Activated T-cell treated with anti-CD3 and anti-CD28 coated beads, Interleukin-2, amount 50 U/mL, for 72 hours (primary cell): ENCODE results near the gene ENG. TPM values are rescaled to one million over a fixed set of nuclear protein-coding genes. Genes with fewer than 3 reads are reported as not detected.

Source experiments
- ATAC-seq, 2 donors: fragments of 150-1000 bp; cut with Tn5 transposase; replicated peaks in 1 of 2; 2 replicates each; pipeline ENCODE4 v1.10.0; 2021; ENCODE audit warnings: moderate library complexity in 2 of 2, mild to moderate bottlenecking in 1 of 2
- DNase-seq, 2 donors: peaks; one replicate each; pipeline ENCODE4 v3.0.0; 2021 to 2022; ENCODE audit warnings: mixed read lengths in 1 of 2
- H3K27ac Mint-ChIP-seq: one replicate; pipeline ENCODE4 v1.8.0; 2022; ENCODE audit warnings: mild to moderate bottlenecking, moderate library complexity, mixed read lengths
- H3K27me3 Mint-ChIP-seq: one replicate; pipeline ENCODE4 v1.8.0; 2022; ENCODE audit warnings: low read depth, mixed read lengths
- H3K36me3 Mint-ChIP-seq, 2 donors: one replicate each; pipeline ENCODE4 v1.8.0; 2022; ENCODE audit warnings: mixed read lengths in 2 of 2, mild to moderate bottlenecking in 1 of 2; ENCODE audit not compliant: insufficient read depth in 2 of 2
- H3K4me1 Mint-ChIP-seq: one replicate; pipeline ENCODE4 v1.8.0; 2022; ENCODE audit warnings: low read depth, mixed read lengths
- H3K4me3 Mint-ChIP-seq, 2 donors: one replicate each; pipeline ENCODE4 v1.8.0; 2022; ENCODE audit warnings: mild to moderate bottlenecking in 2 of 2, mixed read lengths in 2 of 2, moderate library complexity in 2 of 2
- H3K9me3 Mint-ChIP-seq, 2 donors: one replicate each; pipeline ENCODE4 v1.8.0; 2022; ENCODE audit warnings: mixed read lengths in 2 of 2
- total RNA-seq, 2 donors: library from RNA; stranded (reverse); gene quantifications; one replicate each; pipeline ENCODE4 v1.2.3, GENCODE V29; 2022

Gene ENG
- total RNA-seq, 2 donors from 2014 or later = 11.1 to 14.4 TPM

DNA sequence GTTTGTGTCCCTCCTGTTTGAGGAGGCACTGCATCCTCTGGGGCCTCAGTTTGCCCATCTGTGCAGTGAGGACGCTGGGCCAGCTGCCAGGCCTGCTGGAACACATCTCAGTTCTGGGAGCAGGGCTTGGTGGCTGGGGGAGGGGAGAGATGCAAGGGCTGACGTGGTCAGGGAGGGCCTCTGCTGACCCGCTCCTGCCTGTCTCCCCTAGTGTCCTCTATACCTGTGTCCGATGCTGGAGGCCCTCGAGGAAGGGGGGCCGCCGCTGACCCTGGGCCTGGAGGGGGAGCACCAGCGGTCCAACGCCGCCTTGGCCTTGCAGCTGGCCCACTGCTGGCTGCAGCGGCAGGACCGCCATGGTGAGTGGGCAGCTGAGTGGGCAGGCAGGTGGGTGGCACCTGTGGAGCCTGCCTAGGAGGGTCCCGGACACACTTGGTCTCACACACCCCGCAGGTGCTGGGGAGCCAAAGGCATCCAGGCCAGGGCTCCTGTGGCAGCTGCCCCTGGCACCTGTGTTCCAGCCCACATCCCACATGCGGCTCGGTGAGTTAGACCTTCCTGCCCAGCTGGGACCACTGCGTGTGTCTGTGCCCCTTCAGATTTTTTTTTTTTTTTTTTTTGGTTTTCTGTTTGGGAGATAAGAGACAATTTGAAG, 46.0 kb downstream of the ENG start:
- no peaks in the 10 kb centered on the region for H3K9me3 Mint-ChIP-seq
- H3K36me3 Mint-ChIP-seq = peaks cover 0 to 8% of the 10 kb centered on the region in 2 donors
- no peak overlapping the region for H3K4me3 Mint-ChIP-seq
- H3K4me1 Mint-ChIP-seq = peaks cover 8% of the 10 kb centered on the region
- H3K27ac Mint-ChIP-seq = no peak overlapping the region
- DNase-seq (no peak), ATAC-seq (no peak)
- H3K27me3 Mint-ChIP-seq = no peaks in the 10 kb centered on the region

DNA sequence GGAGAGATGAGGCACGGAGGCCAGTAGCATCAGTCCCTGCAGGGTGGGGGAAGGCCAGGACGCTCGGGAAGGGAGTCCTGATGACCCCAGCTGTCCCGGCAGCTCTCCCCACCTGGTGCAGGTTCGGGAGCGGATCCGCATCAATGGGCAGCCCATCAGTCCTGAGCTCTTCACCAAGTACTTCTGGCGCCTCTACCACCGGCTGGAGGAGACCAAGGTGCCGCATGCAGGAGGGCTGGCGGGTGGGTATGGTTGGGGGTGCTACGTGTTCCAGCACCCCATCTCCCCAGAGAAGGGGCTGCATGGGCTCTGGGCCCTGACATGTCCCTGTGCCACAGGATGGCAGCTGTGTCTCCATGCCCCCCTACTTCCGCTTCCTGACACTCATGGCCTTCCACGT, 47.6 kb downstream of the ENG start:
- Mint-ChIP-seq H3K27ac (no peak overlapping the region), H3K36me3 (peaks cover 0 to 9% of the 10 kb centered on the region in 2 donors), H3K27me3 (no peaks in the 10 kb centered on the region), H3K4me3 (no peak overlapping the region), H3K9me3 (no peaks in the 10 kb centered on the region), H3K4me1 (peaks cover 14% of the 10 kb centered on the region)
- no peak for DNase-seq
- ATAC-seq = no peak

DNA sequence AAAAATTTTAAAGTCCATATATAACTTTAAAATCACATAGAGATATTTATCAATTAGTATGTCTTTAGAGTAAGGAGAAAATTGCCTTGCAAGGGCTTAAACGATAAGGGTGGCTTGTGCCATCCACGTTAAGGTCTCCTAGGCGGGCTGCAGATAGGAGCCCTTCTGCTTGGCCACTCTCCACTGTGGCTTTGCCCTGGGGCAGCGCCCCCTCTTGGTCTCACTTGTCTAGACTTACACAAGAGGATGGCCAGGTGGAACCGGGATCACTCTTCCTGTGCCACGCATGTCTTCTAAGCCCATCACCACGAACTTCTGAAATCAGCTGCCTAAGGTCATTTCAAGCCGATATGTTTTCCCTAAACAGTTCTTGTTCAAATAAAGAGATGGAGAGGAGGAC, 48.8 kb downstream of the ENG start:
- no peak overlapping the region for H3K4me3 Mint-ChIP-seq
- no peak overlapping the region for H3K27ac Mint-ChIP-seq
- no peak for ATAC-seq
- no peaks in the 10 kb centered on the region for H3K27me3 Mint-ChIP-seq
- no peaks in the 10 kb centered on the region for H3K9me3 Mint-ChIP-seq
- peaks cover 22% of the 10 kb centered on the region for H3K4me1 Mint-ChIP-seq
- DNase-seq = peak; percentile 54 to 62
- peaks cover 0 to 9% of the 10 kb centered on the region in 2 donors for H3K36me3 Mint-ChIP-seq

DNA sequence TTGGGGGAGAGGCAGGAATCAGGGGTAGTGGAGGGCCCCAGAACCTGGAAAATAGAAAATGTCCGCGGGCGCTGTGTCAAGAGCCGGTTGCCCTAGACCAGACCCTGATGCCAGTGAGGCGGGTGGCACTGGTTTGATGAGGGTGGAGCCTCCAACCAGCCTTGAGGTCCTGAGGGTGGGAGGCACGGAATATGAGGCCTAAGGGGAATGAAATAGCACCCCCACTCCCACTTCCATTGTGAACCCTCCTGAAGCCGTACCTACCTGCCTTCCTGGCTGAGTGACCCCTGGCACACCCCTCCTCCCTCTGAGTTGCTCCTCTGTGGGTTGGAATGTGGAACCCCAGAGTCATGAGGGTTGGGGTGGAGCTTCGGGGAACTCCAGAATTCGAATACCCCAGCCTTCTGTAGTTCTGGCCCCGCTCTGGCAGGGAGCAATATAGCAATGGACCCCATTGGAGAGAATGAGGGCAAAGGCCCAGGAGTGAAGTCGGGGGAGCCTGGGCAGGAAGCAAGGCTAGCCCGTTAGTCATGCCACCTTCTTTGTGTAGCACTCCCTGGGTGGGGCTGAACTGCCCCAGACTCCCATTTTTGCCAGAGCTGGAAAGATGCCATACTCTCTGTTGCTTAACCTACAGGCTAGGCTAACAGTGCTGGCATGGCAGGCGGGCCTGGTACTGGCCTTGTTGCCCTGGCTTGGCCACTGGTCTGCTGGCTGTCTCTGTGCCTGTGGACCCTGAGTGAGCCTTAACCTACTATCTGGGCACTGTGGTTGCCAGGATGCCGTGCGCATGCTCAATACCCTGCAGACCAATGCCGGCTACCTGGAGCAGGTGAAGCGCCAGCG, 50.7 kb downstream of the ENG start:
- H3K36me3 Mint-ChIP-seq = peaks cover 0 to 9% of the 10 kb centered on the region in 2 donors
- DNase-seq = peak in 1 of 2 donors; percentile 30
- peak overlapping the region; percentile 96 to 99 for H3K4me3 Mint-ChIP-seq
- H3K9me3 Mint-ChIP-seq = no peaks in the 10 kb centered on the region
- H3K27ac Mint-ChIP-seq = peak overlapping the region; percentile 95
- no peaks in the 10 kb centered on the region for H3K27me3 Mint-ChIP-seq
- no peak for ATAC-seq
- peaks cover 22% of the 10 kb centered on the region for H3K4me1 Mint-ChIP-seq

DNA sequence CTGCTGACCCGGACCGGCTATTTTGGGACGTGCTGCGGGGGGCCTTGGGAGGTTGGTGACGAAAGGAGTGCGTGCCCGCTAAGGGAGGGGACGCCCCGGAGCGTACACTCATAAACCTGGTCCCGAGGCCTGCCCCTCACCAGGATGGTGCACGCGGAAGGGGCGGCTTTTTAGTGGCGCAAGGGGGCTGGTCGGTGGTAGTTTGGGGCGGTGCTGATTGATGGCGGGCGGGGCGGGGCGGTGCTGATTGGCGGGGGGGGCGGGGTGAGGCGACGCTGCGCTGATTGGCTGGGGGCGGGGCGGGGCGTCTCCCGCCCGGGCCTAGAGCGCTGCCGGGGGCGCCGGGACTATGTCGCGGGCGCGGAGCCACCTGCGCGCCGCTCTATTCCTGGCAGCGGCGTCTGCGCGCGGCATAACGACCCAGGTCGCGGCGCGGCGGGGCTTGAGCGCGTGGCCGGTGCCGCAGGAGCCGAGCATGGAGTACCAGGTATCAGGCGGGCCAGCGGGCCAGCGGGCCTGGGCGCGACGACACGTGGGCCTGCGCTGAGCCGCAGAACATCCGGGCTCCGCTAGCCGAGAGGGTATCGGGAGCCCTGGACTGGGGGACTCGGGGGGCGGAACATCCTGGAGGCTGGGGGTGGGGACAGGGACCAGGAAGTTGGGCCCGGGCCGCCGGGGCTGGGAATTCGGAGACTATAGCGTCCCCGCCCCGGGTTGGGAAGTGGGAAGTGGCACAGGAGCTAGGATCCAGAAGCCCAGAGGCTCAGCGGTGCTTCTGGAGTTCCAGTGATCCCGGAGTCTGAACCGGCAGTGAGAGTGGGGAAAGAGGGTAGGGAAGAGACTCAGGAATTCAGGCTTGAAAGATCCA, 51.6 kb downstream of the ENG start, which contains the start of gene FPGS:
FPGS (plus strand) TSS at position 307 of the 868 bp plus-strand sequence; CDS start at position 350, 43 bp downstream.
- no peaks in the 10 kb centered on the region for H3K27me3 Mint-ChIP-seq
- H3K27ac Mint-ChIP-seq = peak within 1 kb of the TSS; percentile 95
- ATAC-seq (peak; percentile 88 to 91), DNase-seq (peak; percentile 86 to 92)
- H3K9me3 Mint-ChIP-seq = no peaks in the 10 kb centered on the region
- peaks cover 22% of the 10 kb centered on the region for H3K4me1 Mint-ChIP-seq
- peaks cover 0 to 8% of the 10 kb centered on the region in 2 donors for H3K36me3 Mint-ChIP-seq
- peak within 1 kb of the TSS; percentile 96 to 99 for H3K4me3 Mint-ChIP-seq

DNA sequence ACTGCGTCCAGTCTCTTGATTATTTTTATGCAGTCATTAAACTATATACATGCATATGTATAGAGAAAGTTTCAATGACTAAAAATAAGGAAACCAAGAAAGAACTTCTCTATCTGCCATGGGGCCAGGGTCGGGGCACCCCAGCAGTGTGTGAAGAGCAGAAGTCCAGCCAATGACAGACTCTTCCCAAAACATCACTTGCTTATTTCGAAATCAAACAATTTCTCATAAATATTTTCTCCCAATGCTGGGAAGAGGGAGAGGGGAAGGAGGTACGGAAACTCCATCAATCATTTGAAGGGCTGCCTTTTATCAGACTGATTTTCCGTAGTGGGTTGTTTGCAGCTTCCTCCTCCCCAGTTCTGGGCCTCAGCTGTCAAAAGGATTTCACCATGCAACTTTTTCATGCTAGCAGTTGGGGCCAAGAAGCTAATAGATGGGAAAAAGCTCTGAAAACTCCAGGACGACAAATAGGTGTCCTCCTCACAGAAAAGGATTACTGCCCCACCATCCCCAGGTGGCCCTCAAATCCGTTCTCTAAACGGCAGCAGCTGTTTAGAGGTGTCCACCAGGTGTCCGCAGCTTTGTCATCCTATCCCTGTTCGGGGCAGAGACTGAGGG, 52.4 kb downstream of the ENG start:
- Mint-ChIP-seq H3K36me3 (peaks cover 0 to 6% of the 10 kb centered on the region in 2 donors), H3K27ac (peak overlapping the region; percentile 95), H3K27me3 (no peaks in the 10 kb centered on the region), H3K4me3 (peak overlapping the region; percentile 96 to 99), H3K4me1 (peaks cover 29% of the 10 kb centered on the region), H3K9me3 (no peaks in the 10 kb centered on the region)
- ATAC-seq (no peak), DNase-seq (no peak)

DNA sequence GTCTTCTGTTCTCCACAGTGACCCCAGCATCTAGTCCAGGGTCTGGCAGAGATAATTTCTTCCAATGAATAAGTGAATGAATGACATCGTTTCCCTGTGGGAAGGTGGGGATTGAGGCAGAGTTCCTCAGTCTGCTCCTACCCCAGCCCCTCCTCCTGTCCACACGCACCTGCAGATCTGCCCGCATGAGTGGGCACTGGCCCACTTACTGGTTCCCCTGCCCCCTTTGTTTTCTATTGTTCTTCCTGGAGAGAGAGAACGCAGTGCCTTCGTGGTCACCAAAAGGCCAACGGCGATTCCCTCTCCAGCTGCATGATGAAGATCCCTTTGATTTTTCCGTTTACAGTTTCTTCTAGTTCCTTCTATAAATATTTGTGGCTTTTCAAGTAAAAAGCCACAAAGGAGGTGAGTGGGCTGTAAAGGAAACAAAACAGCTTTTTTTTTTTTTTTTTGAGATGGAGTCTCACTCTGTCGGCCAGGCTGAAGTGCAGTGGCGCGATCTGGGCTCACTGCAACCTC, 57.5 kb downstream of the ENG start:
- H3K4me3 Mint-ChIP-seq = peak overlapping the region; percentile 72 to 75
- H3K27ac Mint-ChIP-seq = peak overlapping the region; percentile 44
- peaks cover 0 to 3% of the 10 kb centered on the region in 2 donors for H3K36me3 Mint-ChIP-seq
- DNase-seq (no peak), ATAC-seq (peak; percentile 19 to 26)
- no peaks in the 10 kb centered on the region for H3K9me3 Mint-ChIP-seq
- no peaks in the 10 kb centered on the region for H3K27me3 Mint-ChIP-seq
- H3K4me1 Mint-ChIP-seq = peaks cover 37% of the 10 kb centered on the region

DNA sequence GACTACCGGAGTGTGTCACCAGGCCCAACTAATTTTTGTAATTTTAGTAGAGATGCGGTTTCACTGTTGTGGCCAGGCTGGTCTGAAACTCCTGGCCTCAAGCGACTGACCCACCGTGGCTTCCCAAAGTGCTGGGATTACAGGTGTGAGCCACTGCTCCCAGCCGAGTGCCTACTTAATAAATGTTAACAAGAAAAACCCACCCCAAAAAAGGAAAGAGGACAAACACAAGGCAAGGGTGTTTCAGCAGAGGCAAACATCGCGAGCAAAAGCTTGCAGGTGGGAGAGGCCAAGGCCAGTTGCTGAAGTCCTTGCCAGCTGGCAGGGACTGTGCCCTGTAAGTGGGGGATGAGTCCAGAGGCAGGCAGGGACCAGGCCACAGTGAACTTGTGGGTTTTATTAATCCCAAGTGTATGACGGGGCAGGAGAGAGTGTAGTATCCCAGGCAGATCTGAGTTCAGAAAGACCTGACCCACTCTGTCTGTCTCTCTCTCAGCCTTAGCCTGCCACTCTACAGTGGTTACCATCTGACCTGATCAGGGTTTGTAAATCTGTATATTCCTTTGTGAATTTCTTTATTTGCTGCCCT, 58.1 kb downstream of the ENG start:
- Mint-ChIP-seq H3K4me3 (peak overlapping the region; percentile 72 to 75), H3K36me3 (peaks cover 3 to 5% of the 10 kb centered on the region in 2 donors), H3K27ac (peak overlapping the region; percentile 44)

DNA sequence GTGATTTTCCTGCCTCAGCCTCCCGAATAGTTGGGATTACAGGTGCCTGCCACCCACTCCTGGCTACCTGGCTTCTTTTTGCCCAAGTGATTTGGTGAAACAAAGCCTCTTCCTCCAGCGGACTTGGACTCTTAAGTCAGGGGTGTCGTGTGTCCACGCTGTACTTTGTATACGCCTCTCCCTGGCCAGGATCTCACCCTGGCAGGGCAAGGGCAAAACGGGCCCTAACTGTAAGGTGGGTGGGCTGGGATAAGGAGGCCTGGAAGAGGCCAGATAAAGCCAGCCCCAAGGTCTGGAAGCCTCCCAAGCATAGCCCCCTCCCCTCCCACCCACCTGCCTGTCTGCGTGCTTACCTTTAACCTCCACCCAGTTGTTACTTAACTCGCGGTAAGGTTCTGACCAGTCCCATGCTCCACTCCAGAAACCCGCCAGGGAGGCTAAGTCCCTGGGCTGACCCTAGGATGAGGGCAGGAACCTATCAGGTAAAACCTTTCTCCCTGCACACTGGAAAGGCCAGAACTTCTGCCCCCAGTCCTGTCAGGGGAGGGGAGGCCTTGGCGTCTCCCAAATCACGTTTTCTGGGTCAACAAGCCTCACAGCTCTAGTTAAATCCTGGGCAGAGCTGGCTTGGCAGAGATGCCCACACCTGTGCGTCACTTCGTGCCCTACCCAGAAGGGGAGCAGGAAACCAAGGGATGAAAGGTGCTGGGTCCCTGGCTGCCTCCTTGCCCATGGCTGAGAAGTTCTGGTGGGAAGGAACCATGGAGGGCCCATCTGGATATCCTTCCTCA, 60.3 kb downstream of the ENG start:
- DNase-seq = no peak
- H3K9me3 Mint-ChIP-seq = no peaks in the 10 kb centered on the region
- H3K27me3 Mint-ChIP-seq = no peaks in the 10 kb centered on the region
- peaks cover 10 to 18% of the 10 kb centered on the region in 2 donors for H3K36me3 Mint-ChIP-seq
- H3K27ac Mint-ChIP-seq = no peak overlapping the region
- ATAC-seq = no peak
- H3K4me1 Mint-ChIP-seq = peaks cover 35% of the 10 kb centered on the region
- no peak overlapping the region for H3K4me3 Mint-ChIP-seq

More for the DNA sequence above, 58.1 kb downstream of the ENG start:
- H3K9me3 Mint-ChIP-seq = no peaks in the 10 kb centered on the region
- ATAC-seq = peak; percentile 30 to 37
- no peaks in the 10 kb centered on the region for H3K27me3 Mint-ChIP-seq
- no peak for DNase-seq
- peaks cover 33% of the 10 kb centered on the region for H3K4me1 Mint-ChIP-seq

DNA sequence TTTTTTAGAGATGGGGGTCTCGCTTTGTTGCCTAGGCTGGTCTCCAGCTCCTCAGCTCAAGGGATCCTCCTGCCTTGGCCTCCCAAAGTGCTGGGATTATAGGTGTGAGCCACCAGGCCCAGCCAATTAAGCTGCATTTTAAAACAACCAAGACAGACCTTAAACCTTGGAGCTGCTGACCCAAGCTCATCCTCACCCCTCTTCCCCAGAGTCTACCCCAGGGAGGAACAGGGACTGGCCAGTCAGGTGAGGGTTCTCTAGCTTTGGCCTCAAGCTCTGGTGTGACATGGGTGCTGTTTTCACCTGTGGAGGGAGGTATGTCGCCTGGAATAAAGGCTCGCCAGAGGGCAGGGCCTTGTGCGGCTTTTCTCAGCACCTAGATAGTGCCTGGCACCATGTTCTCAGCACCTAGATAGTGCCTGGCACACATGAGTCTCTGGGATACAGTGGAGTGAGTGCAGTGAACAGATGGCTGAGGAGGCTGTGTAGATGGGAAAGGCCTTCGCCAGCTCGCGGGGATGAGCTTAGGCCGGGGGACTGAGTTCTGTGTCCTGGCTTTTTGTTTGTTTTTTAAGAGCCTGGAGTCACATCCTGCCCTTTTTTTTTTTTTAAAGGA, 61.3 kb downstream of the ENG start:
- Mint-ChIP-seq H3K27me3 (no peaks in the 10 kb centered on the region), H3K27ac (no peak overlapping the region), H3K4me3 (no peak overlapping the region), H3K36me3 (peaks cover 12 to 25% of the 10 kb centered on the region in 2 donors), H3K4me1 (peaks cover 45% of the 10 kb centered on the region), H3K9me3 (no peaks in the 10 kb centered on the region)
- no peak for DNase-seq
- no peak for ATAC-seq

DNA sequence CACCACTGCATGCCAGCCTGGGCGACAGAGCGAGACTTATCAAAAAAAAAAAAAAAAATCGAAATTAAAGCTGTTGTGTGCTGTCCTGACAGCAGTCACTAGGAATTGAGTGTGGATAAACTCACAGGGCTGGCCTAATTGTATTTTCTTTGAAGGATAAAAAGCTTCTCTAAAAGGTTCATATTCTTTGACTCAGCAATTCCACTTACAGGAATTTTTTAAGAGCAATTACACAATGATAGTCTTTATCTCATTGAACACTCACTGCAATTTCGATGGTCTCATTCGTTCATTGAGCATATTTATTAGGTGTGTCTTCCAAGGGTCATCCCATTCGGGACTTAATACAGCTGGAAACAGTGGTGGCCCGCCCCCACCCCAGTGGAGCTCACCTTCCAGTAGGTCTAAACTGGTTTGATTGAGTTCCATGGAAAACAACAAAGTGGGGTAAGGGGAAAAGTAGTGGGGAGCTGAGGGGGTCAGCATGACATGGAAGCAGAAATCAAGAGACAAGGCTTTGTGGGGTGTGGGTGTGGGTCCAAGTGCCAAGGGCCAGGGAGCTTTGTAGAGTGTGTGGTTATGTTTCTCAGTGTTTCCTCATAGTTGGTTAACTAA, 61.9 kb downstream of the ENG start:
- Mint-ChIP-seq H3K9me3 (no peaks in the 10 kb centered on the region), H3K27ac (no peak overlapping the region), H3K4me3 (no peak overlapping the region), H3K4me1 (peaks cover 47% of the 10 kb centered on the region), H3K27me3 (no peaks in the 10 kb centered on the region), H3K36me3 (peaks cover 15 to 30% of the 10 kb centered on the region in 2 donors)
- ATAC-seq (no peak), DNase-seq (no peak)
